Daoy (cell line): Measurements from ENCODE around the gene SNX1. TPM values are rescaled to one million over a fixed set of nuclear protein-coding genes. Genes with fewer than 3 reads are reported as not detected.

Experiments used
- DNase-seq: peaks from one replicate; pipeline ENCODE4 v3.0.0-alpha.2; 2015; ENCODE audit warnings: low read depth
- total RNA-seq: library from RNA; depleted of rRNA; stranded (reverse); fragments of >200 nt; shearing (Covaris generic); gene quantifications from 2 replicates; pipeline ENCODE4 v1.2.3, GENCODE V29; 2014

Gene SNX1
- total RNA-seq, 1 experiment from 2014 or later: 31.4 TPM

DNA sequence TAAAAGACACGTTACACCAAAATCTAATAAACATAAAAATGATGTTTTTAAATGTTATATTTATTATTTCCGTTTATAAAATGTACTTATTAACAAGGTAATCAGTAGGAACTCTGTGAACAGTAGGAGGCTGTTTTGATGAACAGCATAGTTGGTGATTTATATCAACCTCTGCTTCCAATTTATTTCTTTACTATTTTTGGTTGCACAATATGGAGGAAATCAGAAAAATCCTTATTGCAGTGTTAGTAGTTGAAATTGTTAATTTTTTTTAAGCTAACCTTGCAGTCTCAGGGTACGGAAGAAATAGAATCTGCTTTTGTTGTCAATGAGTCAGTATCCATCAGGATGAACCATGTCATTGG lies 50.7 kb downstream of the SNX1 start:
- DNase-seq: no peak

GRCh38 chr15:64146885-64147681 lies 51.3 kb downstream of the SNX1 start:
- DNase-seq: no peak

- DNase-seq: no peak
Measured at GRCh38 chr15:64148168-64148567, 52.4 kb downstream of the SNX1 start.

GRCh38 chr15:64148581-64148980 lies 52.8 kb downstream of the SNX1 start:
- DNase-seq: no peak

- peak; percentile 34 for DNase-seq
Measured at GRCh38 chr15:64149424-64149823, 53.6 kb downstream of the SNX1 start.

DNA sequence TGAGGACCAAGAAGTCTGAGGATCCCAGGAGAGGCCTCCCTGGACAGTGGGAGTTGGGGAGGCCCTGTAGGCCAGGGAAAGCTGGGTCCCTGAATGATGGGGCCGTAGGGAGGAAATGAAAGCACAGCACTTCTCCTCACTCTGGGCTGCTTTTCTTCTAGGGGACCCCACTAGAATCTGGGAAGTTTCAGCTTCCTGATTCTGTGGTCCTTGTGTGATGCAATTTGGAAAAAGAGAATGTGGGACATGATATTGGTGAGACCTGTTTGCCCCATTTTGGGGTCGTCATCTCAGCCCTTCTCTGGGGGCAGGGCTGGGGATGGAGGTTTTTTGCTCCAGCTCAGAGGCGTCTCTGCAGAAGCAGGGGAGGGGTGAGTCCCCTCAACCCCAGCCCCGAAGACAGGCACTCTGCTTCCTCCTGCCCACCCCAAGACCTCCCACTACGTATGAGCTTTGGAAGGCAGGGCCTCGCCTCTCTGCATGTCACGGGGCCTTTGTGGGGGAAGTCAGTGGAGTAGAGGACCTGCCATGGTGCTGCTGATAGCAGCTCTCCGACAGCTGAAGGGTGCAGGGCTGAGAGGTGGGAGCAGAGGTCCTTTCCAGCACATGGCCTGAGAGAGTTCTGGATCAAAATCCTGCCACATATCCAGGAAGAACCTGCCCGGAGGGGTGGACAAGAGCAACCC lies 54.3 kb downstream of the SNX1 start:
- DNase-seq: no peak

GRCh38 chr15:64151727-64152506 lies 56.1 kb downstream of the SNX1 start, which contains the start of gene SNX22:
Gene SNX22, plus strand, starts transcription at chr15:64151731. Its CDS starts 45 bp downstream, at chr15:64151776.
- peak; percentile 17 for DNase-seq

- DNase-seq: peak; percentile 35
Measured at GRCh38 chr15:64152507-64153387, 57.0 kb downstream of the SNX1 start.

DNA sequence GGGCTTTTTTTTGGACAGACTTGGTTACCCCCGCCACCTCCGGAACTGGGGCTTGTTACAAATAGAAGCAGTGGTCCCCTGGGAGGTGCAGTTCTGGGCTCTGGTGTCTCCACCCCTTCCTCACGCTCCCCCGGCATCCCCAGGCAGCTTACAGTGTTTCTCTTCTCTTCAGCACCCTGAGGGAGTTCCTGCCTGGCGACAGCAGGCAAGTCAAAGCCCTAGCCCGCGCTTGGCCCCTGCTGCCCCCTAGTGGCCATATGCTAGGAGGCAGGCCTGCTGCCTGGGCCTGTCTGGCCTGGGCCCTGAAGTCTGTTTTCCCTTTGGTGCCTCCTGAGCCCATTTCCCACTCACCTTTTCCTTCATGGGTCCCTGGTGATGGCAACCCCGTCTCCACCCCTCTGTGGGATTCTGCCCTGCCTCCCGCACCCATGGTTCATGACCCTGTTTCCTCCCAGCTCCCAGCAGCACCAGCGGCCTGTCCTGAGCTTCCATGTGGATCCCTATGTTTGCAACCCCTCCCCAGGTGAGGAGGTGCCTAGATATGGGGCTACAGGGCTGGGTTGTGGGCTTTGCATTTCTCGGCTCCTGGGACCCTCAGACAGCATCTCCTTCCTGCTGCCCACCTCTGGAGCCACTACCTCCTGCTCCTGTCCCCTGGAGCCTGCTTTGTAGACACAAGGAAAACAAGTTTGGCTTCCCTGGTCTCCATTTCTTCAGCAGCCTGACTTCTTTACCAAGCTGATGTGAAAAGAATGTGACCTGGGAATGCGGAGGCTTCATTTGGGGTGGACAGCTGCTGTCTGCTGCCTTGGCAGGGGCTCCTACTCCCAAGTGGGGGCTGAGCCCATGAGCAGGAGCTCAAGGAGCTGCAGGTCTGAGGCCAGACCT lies 57.9 kb downstream of the SNX1 start:
- peak; percentile 88 for DNase-seq

- DNase-seq: no peak
Measured at GRCh38 chr15:64155802-64156651, 60.2 kb downstream of the SNX1 start.

- no peak for DNase-seq
Measured at GRCh38 chr15:64156652-64157331, 61.0 kb downstream of the SNX1 start.

DNA sequence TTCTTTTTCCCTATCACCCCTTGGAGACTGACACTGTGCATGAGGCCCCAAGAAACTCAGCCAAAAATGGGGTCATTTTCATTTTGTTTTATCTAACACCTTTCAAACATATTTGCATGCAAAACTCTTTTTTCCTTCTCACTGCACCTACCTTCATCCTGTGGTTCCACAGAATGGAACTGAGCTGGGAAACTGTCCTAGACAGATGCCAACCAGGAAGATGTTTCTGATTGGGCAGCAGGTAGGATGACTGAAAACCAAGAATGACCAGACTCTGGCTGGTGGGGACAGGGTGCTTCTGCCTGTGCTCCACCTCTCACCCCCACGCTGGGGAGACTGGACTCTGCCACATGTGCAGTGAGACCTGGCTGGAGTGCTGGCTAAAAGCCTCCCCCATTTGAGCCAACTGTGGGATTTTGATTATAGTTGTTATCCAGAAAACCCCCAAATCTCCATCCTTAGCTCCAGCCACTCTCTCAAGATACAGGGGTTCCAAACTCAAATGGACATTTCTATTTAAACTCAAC lies 61.9 kb downstream of the SNX1 start:
- DNase-seq: no peak

- no peak for DNase-seq
Measured at GRCh38 chr15:64158363-64159134, 62.8 kb downstream of the SNX1 start.

DNA sequence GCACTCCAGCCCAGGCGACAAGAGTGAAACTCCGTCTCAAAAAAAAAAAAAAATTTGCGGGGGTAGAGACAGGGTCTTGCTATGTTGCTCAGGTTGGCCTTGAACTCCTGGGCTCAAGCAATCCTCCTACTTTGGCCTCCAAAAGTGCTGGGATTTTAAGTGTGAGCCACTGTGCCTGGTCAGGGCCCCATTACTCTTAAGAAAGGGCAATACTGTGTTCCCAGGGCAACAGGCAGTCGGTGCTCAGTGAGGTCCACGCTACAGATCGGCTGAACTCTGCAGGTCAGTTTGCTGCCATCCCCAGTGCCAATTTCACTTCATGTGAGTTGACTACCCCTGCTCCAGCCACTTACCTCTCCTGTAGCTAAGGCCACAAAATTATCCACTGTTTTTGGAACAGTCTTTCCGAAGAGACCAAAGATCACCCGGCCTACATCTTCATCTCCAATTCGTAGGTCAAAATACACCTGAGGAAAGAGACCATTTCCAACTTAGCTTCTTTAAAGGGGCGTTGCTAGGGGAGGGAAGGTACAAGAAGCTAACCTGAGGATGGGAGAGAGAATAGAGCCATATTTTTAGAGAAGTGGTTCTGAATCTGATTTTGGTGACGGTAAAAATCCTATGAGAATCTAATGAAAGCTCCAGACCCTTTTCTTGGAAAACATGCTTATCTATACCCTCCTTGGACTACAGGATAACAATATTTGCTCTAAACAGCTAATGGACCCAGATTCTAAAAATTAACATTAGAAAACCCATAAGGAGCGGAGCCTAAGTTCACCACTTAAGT lies 66.1 kb downstream of the SNX1 start:
- no peak for DNase-seq

DNA sequence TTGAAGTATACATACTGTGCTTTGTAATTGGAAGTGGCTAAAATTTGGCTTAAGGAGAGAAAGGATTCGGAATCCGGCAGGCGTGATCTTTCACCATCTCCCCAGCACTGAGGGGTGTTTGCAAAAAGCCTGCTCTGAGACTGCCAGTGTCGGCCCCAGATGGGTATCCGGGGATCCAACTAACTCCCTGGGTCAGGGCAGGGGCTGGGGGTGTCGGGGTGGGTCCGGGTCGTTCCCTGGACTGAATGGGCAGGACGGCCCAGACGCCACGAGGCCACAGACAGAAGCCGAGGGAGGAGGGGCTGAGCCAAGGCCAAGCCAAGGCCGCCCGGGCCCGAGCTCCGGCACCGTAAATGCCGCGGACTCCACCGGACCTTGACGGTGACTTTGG lies 66.7 kb downstream of the SNX1 start:
- no peak for DNase-seq

DNA sequence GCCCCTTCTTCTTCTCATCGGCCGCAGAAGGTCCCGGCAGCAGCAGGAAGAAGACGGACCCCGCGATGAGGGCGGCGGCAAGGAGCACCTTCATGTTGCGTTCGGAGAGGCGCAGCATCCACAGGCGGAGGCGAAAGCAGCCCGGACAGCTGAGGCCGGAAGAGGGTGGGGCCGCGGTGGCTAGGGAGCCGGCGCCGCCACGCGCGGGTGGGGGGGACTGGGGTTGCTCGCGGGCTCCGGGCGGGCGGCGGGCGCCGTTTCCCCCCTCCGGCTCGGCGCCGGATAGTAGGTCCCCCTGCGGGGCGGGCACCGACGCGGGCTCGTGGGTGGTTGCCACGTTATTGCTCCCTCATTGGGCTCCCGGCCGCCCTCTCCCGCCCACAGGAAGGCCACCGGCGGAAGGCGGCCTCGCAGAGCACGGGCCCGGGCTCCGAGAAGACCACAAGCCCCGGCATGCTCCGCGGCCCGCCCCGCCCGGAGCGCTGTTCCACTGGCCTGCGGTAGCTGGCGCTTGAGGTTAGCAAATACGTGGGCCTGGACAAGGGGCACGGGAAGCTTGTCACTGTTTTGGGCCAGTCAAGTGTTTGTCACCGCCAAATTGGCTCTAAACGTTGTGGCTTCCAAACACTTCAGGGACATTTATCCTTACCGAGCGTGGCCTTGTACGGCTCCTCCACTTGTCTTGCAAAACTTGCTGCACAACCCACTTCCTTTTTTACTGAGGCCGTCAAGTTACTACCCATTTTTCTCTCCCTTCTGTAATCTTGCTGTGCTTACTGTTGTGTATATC lies 67.3 kb downstream of the SNX1 start, which contains the start of gene PPIB:
TSS of gene PPIB (minus strand) at position 154 of the 790 bp plus-strand sequence. CDS start at position 118, 36 bp downstream.
- DNase-seq: peak; percentile 99
